Stimulated activated memory B cell treated with anti-CD40 and anti-IgM and Interleukin-4, amounts not matched to agents 10 μg/mL and 1 μg/mL and 100 μg/mL, for 72 hours (primary cell): ENCODE results near the gene ARHGEF4.

ENCODE experiments used
- ATAC-seq: fragments of 150-1000 bp; cut with Tn5 transposase; 2 replicates; pipeline ENCODE4 v1.10.0; 2021
- H3K27ac Mint-ChIP-seq: one replicate; pipeline ENCODE4 v1.8.0; 2022; ENCODE audit warnings: mild to moderate bottlenecking, mixed read lengths
- H3K27me3 Mint-ChIP-seq: one replicate; pipeline ENCODE4 v1.8.0; 2022; ENCODE audit warnings: mixed read lengths
- H3K36me3 Mint-ChIP-seq: one replicate; pipeline ENCODE4 v1.8.0; 2022; ENCODE audit warnings: mixed read lengths
- H3K4me1 Mint-ChIP-seq: one replicate; pipeline ENCODE4 v1.8.0; 2022; ENCODE audit warnings: mixed read lengths
- H3K4me3 Mint-ChIP-seq: one replicate; pipeline ENCODE4 v1.8.0; 2022; ENCODE audit warnings: mild to moderate bottlenecking, moderate library complexity, mixed read lengths
- H3K9me3 Mint-ChIP-seq: one replicate; pipeline ENCODE4 v1.8.0; 2022; ENCODE audit warnings: mixed read lengths

ARHGEF4 gene

GRCh38 chr2:131016826-131017741 lies 180.4 kb downstream of the ARHGEF4 start:
- peak; percentile 35 for ATAC-seq
- H3K27me3 Mint-ChIP-seq, result peaks cover 18% of the 10 kb centered on the region
- no peaks in the 10 kb centered on the region for H3K9me3 Mint-ChIP-seq
- no peak overlapping the region for H3K4me3 Mint-ChIP-seq
- no peak overlapping the region for H3K27ac Mint-ChIP-seq
- H3K4me1 Mint-ChIP-seq, result no peaks in the 10 kb centered on the region
- H3K36me3 Mint-ChIP-seq, result no peaks in the 10 kb centered on the region

DNA sequence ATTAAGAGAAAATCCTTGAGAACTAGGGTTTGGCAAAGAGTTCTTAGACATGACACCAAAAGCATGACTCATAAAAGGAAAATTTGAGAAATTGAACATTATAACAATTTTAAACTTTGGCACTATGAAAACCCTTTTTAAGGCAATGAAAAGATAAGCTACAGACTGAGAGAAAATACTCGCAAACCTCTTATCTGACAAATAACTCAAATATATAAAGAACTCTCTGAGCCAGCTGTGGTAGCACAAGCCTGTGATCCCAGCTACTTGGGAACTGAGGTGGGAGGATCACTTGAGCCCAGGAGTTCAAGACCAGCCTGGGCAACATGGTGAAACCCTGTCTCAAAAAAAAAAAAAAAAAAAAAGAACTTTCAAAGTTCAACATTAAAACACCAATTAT lies 186.0 kb downstream of the ARHGEF4 start:
- H3K36me3 Mint-ChIP-seq, result no peaks in the 10 kb centered on the region
- H3K4me1 Mint-ChIP-seq, result no peaks in the 10 kb centered on the region
- peaks cover 9% of the 10 kb centered on the region for H3K9me3 Mint-ChIP-seq
- H3K27ac Mint-ChIP-seq, result no peak overlapping the region
- H3K27me3 Mint-ChIP-seq, result peaks cover 34% of the 10 kb centered on the region
- H3K4me3 Mint-ChIP-seq, result no peak overlapping the region
- no peak for ATAC-seq

GRCh38 chr2:131023758-131024157 lies 187.0 kb downstream of the ARHGEF4 start:
- H3K9me3 Mint-ChIP-seq, result peaks cover 10% of the 10 kb centered on the region
- H3K27me3 Mint-ChIP-seq, result peaks cover 41% of the 10 kb centered on the region
- no peaks in the 10 kb centered on the region for H3K4me1 Mint-ChIP-seq

GRCh38 chr2:131026919-131027318 lies 190.2 kb downstream of the ARHGEF4 start:
- no peaks in the 10 kb centered on the region for H3K36me3 Mint-ChIP-seq
- H3K4me1 Mint-ChIP-seq, result no peaks in the 10 kb centered on the region
- peaks cover 36% of the 10 kb centered on the region for H3K27me3 Mint-ChIP-seq
- H3K4me3 Mint-ChIP-seq, result no peak overlapping the region
- no peak for ATAC-seq
- H3K27ac Mint-ChIP-seq, result no peak overlapping the region
- H3K9me3 Mint-ChIP-seq, result peaks cover 10% of the 10 kb centered on the region

More at GRCh38 chr2:131023758-131024157, 187.0 kb downstream of the ARHGEF4 start:
- no peak for ATAC-seq
- H3K4me3 Mint-ChIP-seq, result no peak overlapping the region
- no peaks in the 10 kb centered on the region for H3K36me3 Mint-ChIP-seq
- H3K27ac Mint-ChIP-seq, result no peak overlapping the region

GRCh38 chr2:131027566-131028528 lies 191.1 kb downstream of the ARHGEF4 start:
- Mint-ChIP-seq H3K27ac (no peak overlapping the region), H3K4me1 (no peaks in the 10 kb centered on the region), H3K4me3 (no peak overlapping the region), H3K9me3 (peaks cover 10% of the 10 kb centered on the region), H3K27me3 (peaks cover 40% of the 10 kb centered on the region), H3K36me3 (no peaks in the 10 kb centered on the region)
- ATAC-seq, result no peak

GRCh38 chr2:131029812-131030211 lies 193.1 kb downstream of the ARHGEF4 start:
- Mint-ChIP-seq H3K27ac (no peak overlapping the region), H3K36me3 (no peaks in the 10 kb centered on the region), H3K27me3 (peaks cover 51% of the 10 kb centered on the region), H3K4me1 (no peaks in the 10 kb centered on the region), H3K9me3 (peaks cover 10% of the 10 kb centered on the region), H3K4me3 (no peak overlapping the region)
- ATAC-seq, result no peak

GRCh38 chr2:131030478-131030971 lies 193.8 kb downstream of the ARHGEF4 start:
- no peak for ATAC-seq
- H3K27ac Mint-ChIP-seq, result no peak overlapping the region
- peaks cover 10% of the 10 kb centered on the region for H3K9me3 Mint-ChIP-seq
- no peaks in the 10 kb centered on the region for H3K36me3 Mint-ChIP-seq
- no peaks in the 10 kb centered on the region for H3K4me1 Mint-ChIP-seq
- no peak overlapping the region for H3K4me3 Mint-ChIP-seq
- peaks cover 46% of the 10 kb centered on the region for H3K27me3 Mint-ChIP-seq

GRCh38 chr2:131031431-131031841 lies 194.7 kb downstream of the ARHGEF4 start:
- H3K4me1 Mint-ChIP-seq, result no peaks in the 10 kb centered on the region
- no peak for ATAC-seq
- no peak overlapping the region for H3K27ac Mint-ChIP-seq
- no peaks in the 10 kb centered on the region for H3K36me3 Mint-ChIP-seq
- H3K4me3 Mint-ChIP-seq, result no peak overlapping the region
- H3K9me3 Mint-ChIP-seq, result peaks cover 10% of the 10 kb centered on the region
- peaks cover 46% of the 10 kb centered on the region for H3K27me3 Mint-ChIP-seq

GRCh38 chr2:131031875-131032274 lies 195.2 kb downstream of the ARHGEF4 start:
- H3K27ac Mint-ChIP-seq, result no peak overlapping the region
- peaks cover 10% of the 10 kb centered on the region for H3K9me3 Mint-ChIP-seq
- H3K4me3 Mint-ChIP-seq, result no peak overlapping the region
- H3K36me3 Mint-ChIP-seq, result no peaks in the 10 kb centered on the region
- no peak for ATAC-seq
- H3K27me3 Mint-ChIP-seq, result peaks cover 49% of the 10 kb centered on the region
- no peaks in the 10 kb centered on the region for H3K4me1 Mint-ChIP-seq

DNA sequence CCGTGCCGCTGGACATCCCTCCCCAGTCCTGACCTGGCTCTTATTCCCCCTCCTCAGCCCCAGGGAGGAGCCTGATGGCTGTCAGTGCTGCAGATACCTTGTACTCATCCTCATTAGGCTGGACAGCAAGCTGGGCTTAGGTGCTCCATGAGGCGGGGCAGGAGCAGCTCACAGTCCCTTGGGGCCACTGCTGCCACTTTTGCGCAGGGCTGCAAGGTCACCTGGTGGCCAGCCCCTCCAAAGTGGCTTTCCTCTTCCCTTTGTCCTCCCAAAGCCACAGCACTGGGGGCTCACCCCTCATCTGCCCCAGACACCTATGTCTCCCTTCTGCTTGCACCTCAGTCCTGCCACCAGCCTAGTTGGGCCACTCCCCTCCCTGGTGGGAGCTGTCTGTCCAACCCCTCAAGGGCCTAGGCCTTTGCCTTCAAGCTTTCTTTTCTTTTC lies 195.7 kb downstream of the ARHGEF4 start:
- no peak for ATAC-seq
- Mint-ChIP-seq H3K27ac (no peak overlapping the region), H3K27me3 (peaks cover 55% of the 10 kb centered on the region)

DNA sequence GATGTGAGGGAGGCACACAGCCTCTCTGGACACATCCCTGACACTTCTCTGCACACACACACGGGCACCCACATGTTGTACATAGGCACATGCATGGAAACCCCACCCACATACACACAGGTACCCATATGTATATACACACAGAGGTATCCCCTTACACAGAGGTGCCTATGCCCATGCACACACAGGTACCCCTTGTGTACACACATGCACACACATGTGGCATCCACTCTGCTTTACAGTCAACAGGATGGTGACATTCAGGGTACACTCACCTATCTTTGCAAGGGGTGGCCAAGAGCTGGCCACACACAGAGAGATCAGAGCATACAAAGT lies 197.0 kb downstream of the ARHGEF4 start:
- no peak overlapping the region for H3K4me3 Mint-ChIP-seq
- ATAC-seq, result no peak
- no peaks in the 10 kb centered on the region for H3K36me3 Mint-ChIP-seq
- no peaks in the 10 kb centered on the region for H3K4me1 Mint-ChIP-seq
- H3K27me3 Mint-ChIP-seq, result peaks cover 56% of the 10 kb centered on the region
- H3K9me3 Mint-ChIP-seq, result no peaks in the 10 kb centered on the region
- H3K27ac Mint-ChIP-seq, result no peak overlapping the region

More for the DNA sequence above, 195.7 kb downstream of the ARHGEF4 start:
- Mint-ChIP-seq H3K36me3 (no peaks in the 10 kb centered on the region), H3K4me1 (no peaks in the 10 kb centered on the region), H3K4me3 (no peak overlapping the region), H3K9me3 (peaks cover 5% of the 10 kb centered on the region)

GRCh38 chr2:131034122-131035051 lies 197.7 kb downstream of the ARHGEF4 start:
- Mint-ChIP-seq H3K27me3 (peaks cover 58% of the 10 kb centered on the region), H3K27ac (no peak overlapping the region), H3K9me3 (no peaks in the 10 kb centered on the region), H3K4me1 (no peaks in the 10 kb centered on the region), H3K4me3 (no peak overlapping the region), H3K36me3 (no peaks in the 10 kb centered on the region)
- ATAC-seq, result no peak

DNA sequence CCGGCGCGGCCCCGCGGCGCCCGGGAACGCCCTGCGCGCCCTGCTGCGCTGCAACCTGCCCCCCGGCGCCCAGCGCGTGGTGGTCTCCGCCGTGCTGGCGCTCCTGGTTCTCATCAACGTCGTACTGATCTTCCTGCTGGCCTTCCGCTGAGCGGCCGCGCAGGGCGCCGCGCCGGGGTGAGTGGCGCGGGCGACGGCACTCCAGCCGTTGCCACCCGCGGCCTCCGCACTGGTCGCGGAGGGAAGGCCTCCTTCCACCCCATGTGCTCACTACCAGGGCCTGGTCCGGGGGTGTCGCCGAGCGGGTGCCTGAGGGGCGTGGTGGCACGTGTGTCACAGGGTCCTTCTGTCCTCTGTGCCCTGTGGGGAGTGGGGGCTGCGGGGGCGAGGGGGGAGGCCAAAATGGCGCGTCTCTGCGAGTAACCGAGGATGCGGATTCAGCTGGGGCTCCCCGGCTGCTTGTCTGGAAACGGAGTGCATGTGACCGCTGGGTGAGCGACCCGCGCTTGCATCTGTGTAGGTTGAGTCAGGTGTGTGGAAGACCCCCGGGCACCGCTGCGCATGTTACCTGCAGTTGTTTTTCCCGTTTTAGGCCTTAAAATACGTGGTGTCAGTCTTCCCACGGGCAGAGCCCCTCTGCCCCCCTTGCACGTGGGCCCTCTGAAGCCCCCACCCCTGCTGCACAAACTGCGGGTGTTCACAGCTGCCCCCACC lies 198.6 kb downstream of the ARHGEF4 start:
- no peak overlapping the region for H3K4me3 Mint-ChIP-seq

DNA sequence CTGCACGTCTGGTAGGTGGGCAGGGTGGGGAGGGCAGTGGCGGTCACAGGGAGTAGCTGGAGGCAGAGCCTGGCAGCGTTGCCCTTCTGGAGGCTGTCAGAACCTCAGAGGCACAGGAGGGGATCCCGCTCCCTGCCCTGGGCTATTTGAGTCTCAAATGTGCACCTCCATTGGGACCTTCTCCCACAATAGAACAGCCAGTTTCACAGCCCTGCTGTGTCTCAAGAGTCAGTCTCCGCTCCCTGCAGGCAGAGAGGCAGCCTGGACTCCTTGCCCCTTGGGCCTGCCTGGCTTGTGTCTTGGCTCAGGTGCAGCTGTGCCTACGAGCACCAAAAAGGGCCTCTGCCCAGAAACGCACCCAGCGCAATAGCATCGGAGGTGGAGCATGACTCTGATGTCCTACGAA lies 199.1 kb downstream of the ARHGEF4 start:
- ATAC-seq, result no peak
- Mint-ChIP-seq H3K36me3 (no peaks in the 10 kb centered on the region), H3K27me3 (peaks cover 72% of the 10 kb centered on the region), H3K4me3 (no peak overlapping the region), H3K4me1 (peaks cover 8% of the 10 kb centered on the region), H3K27ac (no peak overlapping the region), H3K9me3 (no peaks in the 10 kb centered on the region)

More for the DNA sequence above, 198.6 kb downstream of the ARHGEF4 start:
- Mint-ChIP-seq H3K27ac (no peak overlapping the region), H3K4me1 (peaks cover 2% of the 10 kb centered on the region), H3K9me3 (no peaks in the 10 kb centered on the region), H3K36me3 (no peaks in the 10 kb centered on the region), H3K27me3 (peaks cover 67% of the 10 kb centered on the region)
- no peak for ATAC-seq
